Measurements from ENCODE around the gene WNT7A.
"Not testable (repeated sequence)": the region's sequence is repeated elsewhere in the genome, so short reads cannot be mapped to it uniquely, and the experiment has no call there.

The WNT7A gene

GRCh38 chr3:13879946-13880810, at the start of gene WNT7A:
Gene WNT7A, minus strand, starts transcription at chr3:13880071. Its CDS starts 255 bp downstream, at chr3:13879816.
- in situ Hi-C loops (cut with MboI; ENCODE audit: low sequenced_read_pairs): no loop called here

- in situ Hi-C loops (cut with MboI; ENCODE audit: low sequenced_read_pairs): not testable (repeated sequence)
These were observed 48.9 kb upstream of the WNT7A start for GRCh38 chr3:13928741-13929140.

- in situ Hi-C loops (cut with MboI; ENCODE audit: low sequenced_read_pairs): no loop called here
These were observed 47.4 kb upstream of the WNT7A start for GRCh38 chr3:13927295-13927694.

GRCh38 chr3:13916375-13916774, 36.5 kb upstream of the WNT7A start:
- in situ Hi-C loops (cut with MboI; ENCODE audit: low sequenced_read_pairs): no loop called here

- in situ Hi-C loops (cut with MboI; ENCODE audit: low sequenced_read_pairs): no loop called here
These were observed 22.9 kb upstream of the WNT7A start for GRCh38 chr3:13902648-13903238.

- in situ Hi-C loops (cut with MboI; ENCODE audit: low sequenced_read_pairs): no loop called here
These were observed 22.2 kb upstream of the WNT7A start for GRCh38 chr3:13901935-13902584.

GRCh38 chr3:13898346-13898745, 18.5 kb upstream of the WNT7A start:
- in situ Hi-C loops (cut with MboI; ENCODE audit: low sequenced_read_pairs): no loop called here

- in situ Hi-C loops (cut with MboI; ENCODE audit: low sequenced_read_pairs): no loop called here
These were observed 16.7 kb upstream of the WNT7A start for GRCh38 chr3:13896473-13897154.

GRCh38 chr3:13895155-13896105, 15.6 kb upstream of the WNT7A start:
- in situ Hi-C loops (cut with MboI; ENCODE audit: low sequenced_read_pairs): no loop called here

- in situ Hi-C loops (cut with MboI; ENCODE audit: low sequenced_read_pairs): no loop called here
These were observed 14.9 kb upstream of the WNT7A start for GRCh38 chr3:13894807-13895154.

- in situ Hi-C loops (cut with MboI; ENCODE audit: low sequenced_read_pairs): no loop called here
These were observed 14.4 kb upstream of the WNT7A start for GRCh38 chr3:13894096-13894806.

- in situ Hi-C loops (cut with MboI; ENCODE audit: low sequenced_read_pairs): no loop called here
These were observed 12.4 kb upstream of the WNT7A start for GRCh38 chr3:13892304-13892703.

GRCh38 chr3:13891492-13892073, 11.7 kb upstream of the WNT7A start:
- in situ Hi-C loops (cut with MboI; ENCODE audit: low sequenced_read_pairs): no loop called here

GRCh38 chr3:13891017-13891392, 11.1 kb upstream of the WNT7A start:
- in situ Hi-C loops (cut with MboI; ENCODE audit: low sequenced_read_pairs): no loop called here

- in situ Hi-C loops (cut with MboI; ENCODE audit: low sequenced_read_pairs): no loop called here
These were observed 10.6 kb upstream of the WNT7A start for GRCh38 chr3:13890377-13891016.

- in situ Hi-C loops (cut with MboI; ENCODE audit: low sequenced_read_pairs): no loop called here
These were observed 8.7 kb upstream of the WNT7A start for GRCh38 chr3:13888576-13888975.

GRCh38 chr3:13887495-13888300, 7.8 kb upstream of the WNT7A start:
- in situ Hi-C loops (cut with MboI; ENCODE audit: low sequenced_read_pairs): no loop called here

- in situ Hi-C loops (cut with MboI; ENCODE audit: low sequenced_read_pairs): no loop called here
These were observed 6.8 kb upstream of the WNT7A start for GRCh38 chr3:13886593-13887129.

All from HL-60/S4 treated with phorbol 12-myristate 13-acetate at 8.2 ng/mL for 4 days and 3 days (cell line).